Body of pancreas (tissue), 4 donors: ENCODE data around the gene TEX26. TPM values are rescaled to one million over a fixed set of nuclear protein-coding genes. Genes with fewer than 3 reads are reported as not detected.

ENCODE experiments used
- ATAC-seq: fragments of 150-250 bp; one replicate; pipeline ENCODE4 v1.9.1; 2016
- DNase-seq, 4 donors: peaks; one replicate each; pipeline ENCODE4 v3.0.0-alpha.2; 2019
- H3K27ac ChIP-seq, 4 donors: fragments of 200-600 bp; sonication (generic); 1 replicate in 3 of 4; 2 replicates in 1 of 4; pipeline versions ENCODE4 v1.5.1 to v1.6.1; 2016 to 2019; ENCODE audit warnings: mild to moderate bottlenecking in 1 of 4, mixed read lengths in 1 of 4, moderate library complexity in 1 of 4
- H3K27me3 ChIP-seq, 2 donors: fragments of 200-600 bp; sonication (generic); one replicate each; pipeline ENCODE4 v1.6.0; 2016; ENCODE audit warnings: mild to moderate bottlenecking in 1 of 2
- H3K36me3 ChIP-seq, 2 donors: fragments of 200-600 bp; sonication (generic); replicated peaks in 1 of 2; 2 replicates each; pipeline ENCODE4 v1.5.1; 2016; ENCODE audit warnings: low read depth in 2 of 2; ENCODE audit not compliant: insufficient read depth in 1 of 2
- H3K4me1 ChIP-seq: fragments of 200-600 bp; sonication (generic); one replicate; pipeline ENCODE4 v1.6.0; 2016
- H3K4me3 ChIP-seq, 2 donors: fragments of 200-600 bp; sonication (generic); 1 replicate in 1 of 2; 2 replicates in 1 of 2; pipeline ENCODE4 v1.5.1; 2016 to 2019
- H3K9me3 ChIP-seq, 3 donors: fragments of 200-600 bp; sonication (generic); 1 replicate in 2 of 3; 2 replicates in 1 of 3; pipeline ENCODE4 v1.5.1; 2016
- POLR2A ChIP-seq, 3 donors: fragments of 450-650 bp; IDR thresholded peaks; one replicate each; pipeline ENCODE4 v1.6.1; 2016; ENCODE audit warnings: antibody characterized with exemption in 3 of 3, mild to moderate bottlenecking in 2 of 3
- WGBS, 2 donors: methylation state at CpG; one replicate each; pipeline ENCODE4 v1.1.5; 2017; 5-methylcytosine and 5-hydroxymethylcytosine counted together
- intact Hi-C: fragments of 100-400 bp; cut with DNase I; formaldehyde crosslinking; loops from one replicate; pipeline ENCODE4 v1.15.1; 2023
- total RNA-seq, 2 donors: library from RNA; depleted of rRNA; stranded (reverse); fragments of >200 nt; gene quantifications; one replicate each; pipeline ENCODE4 v1.1.0, GENCODE V29; 2016
- TF ChIP-seq, protein P1 (sequence below), 7 experiments: fragments of 450-650 bp in 4 of 7; fragments of 200-600 bp in 3 of 7; sonication (generic) in 3 of 7; IDR thresholded peaks; one replicate each; pipeline ENCODE4 v1.5.1; 2016 to 2019; ENCODE audit warnings: antibody characterized with exemption in 7 of 7

Gene TEX26
- total RNA-seq, 2 donors from 2014 or later, result not detected

- WGBS, 2 donors, result 54 to 66% methylated on average over 5 of the region's 5 CpGs
- Histone ChIP-seq H3K27ac (no peak overlapping the region), H3K4me1 (peaks cover 3% of the 10 kb centered on the region), H3K4me3 (no peak overlapping the region), H3K36me3 (no peaks in the 10 kb centered on the region), H3K9me3 (no peaks in the 10 kb centered on the region), H3K27me3 (no peaks in the 10 kb centered on the region)
- intact Hi-C loops, result no loop called here
- no peak for TF ChIP-seq POLR2A (IDR thresholded peaks at IDR 0.05)
- TF ChIP-seq, protein P1, sequence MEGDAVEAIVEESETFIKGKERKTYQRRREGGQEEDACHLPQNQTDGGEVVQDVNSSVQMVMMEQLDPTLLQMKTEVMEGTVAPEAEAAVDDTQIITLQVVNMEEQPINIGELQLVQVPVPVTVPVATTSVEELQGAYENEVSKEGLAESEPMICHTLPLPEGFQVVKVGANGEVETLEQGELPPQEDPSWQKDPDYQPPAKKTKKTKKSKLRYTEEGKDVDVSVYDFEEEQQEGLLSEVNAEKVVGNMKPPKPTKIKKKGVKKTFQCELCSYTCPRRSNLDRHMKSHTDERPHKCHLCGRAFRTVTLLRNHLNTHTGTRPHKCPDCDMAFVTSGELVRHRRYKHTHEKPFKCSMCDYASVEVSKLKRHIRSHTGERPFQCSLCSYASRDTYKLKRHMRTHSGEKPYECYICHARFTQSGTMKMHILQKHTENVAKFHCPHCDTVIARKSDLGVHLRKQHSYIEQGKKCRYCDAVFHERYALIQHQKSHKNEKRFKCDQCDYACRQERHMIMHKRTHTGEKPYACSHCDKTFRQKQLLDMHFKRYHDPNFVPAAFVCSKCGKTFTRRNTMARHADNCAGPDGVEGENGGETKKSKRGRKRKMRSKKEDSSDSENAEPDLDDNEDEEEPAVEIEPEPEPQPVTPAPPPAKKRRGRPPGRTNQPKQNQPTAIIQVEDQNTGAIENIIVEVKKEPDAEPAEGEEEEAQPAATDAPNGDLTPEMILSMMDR (IDR thresholded peaks at IDR 0.05), result no peak
- no peak for ATAC-seq
- DNase-seq, result no peak
Observed at GRCh38 chr13:30900952-30901749, 31.3 kb upstream of the TEX26 start.

GRCh38 chr13:30904043-30904442 is 28.4 kb upstream of the TEX26 start:
- peaks cover 0 to 6% of the 10 kb centered on the region in 2 donors for H3K27me3 ChIP-seq
- ATAC-seq, result no peak
- H3K4me3 ChIP-seq, result no peak overlapping the region
- WGBS, 2 donors, result 43 to 53% methylated on average over 1 of the region's 1 CpG
- intact Hi-C loops, result no loop called here
- H3K27ac ChIP-seq, result no peak overlapping the region
- TF ChIP-seq POLR2A (IDR thresholded peaks at IDR 0.05), result no peak
- TF ChIP-seq, protein P1 (IDR thresholded peaks at IDR 0.05), result no peak
- no peaks in the 10 kb centered on the region for H3K9me3 ChIP-seq
- no peak for DNase-seq
- peaks cover 13% of the 10 kb centered on the region for H3K4me1 ChIP-seq
- no peaks in the 10 kb centered on the region for H3K36me3 ChIP-seq

DNA sequence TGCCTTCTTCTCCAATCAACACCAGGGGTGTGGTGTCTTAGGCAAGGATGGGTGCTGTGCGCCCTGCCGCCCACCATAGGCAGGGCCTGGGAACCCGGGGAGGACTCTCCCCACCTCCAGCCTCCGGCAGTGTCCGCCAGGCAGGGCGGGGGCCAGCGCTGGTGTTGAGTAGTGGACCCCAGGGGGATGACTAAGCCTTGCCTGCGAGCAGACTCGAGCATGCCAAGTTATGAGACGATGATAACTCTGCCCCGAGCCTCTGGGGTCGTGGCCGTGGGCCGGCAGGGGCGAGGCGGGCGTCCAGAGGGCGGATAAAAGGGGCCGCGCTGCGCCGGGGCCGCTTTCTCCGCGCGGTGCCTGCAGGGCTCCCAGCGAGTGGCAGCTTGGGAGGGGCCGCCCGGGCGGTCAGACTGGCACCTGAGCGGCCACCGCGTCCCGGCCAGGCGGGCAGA is 26.5 kb upstream of the TEX26 start, which contains the start of gene MEDAG:
Gene MEDAG, plus strand, starts transcription at position 340 of the 452 bp plus-strand sequence. CDS start 245 bp downstream, outside the sequence.
- H3K27me3 ChIP-seq, result peaks cover 0 to 6% of the 10 kb centered on the region in 2 donors
- 4% methylated on average over 31 of the region's 35 CpGs; no CpG with 5 or more reads in 1 of the 2 donors for WGBS, 2 donors

GRCh38 chr13:30906411-30907051 is 25.9 kb upstream of the TEX26 start:
- H3K4me3 ChIP-seq, result no peak overlapping the region
- intact Hi-C loops, result no loop called here
- 5 to 52% methylated on average over 14 to 52 of the region's 60 CpGs for WGBS, 2 donors
- H3K9me3 ChIP-seq, result no peaks in the 10 kb centered on the region
- H3K36me3 ChIP-seq, result no peaks in the 10 kb centered on the region
- TF ChIP-seq, protein P1 (IDR thresholded peaks at IDR 0.05), result no peak
- no peak for TF ChIP-seq POLR2A (IDR thresholded peaks at IDR 0.05)
- peaks cover 0 to 6% of the 10 kb centered on the region in 2 donors for H3K27me3 ChIP-seq
- peaks cover 13% of the 10 kb centered on the region for H3K4me1 ChIP-seq
- peak overlapping the region in 1 of 4 donors; percentile 5 for H3K27ac ChIP-seq
- DNase-seq (no peak), ATAC-seq (peak; percentile 49)

More for the DNA sequence above, 26.5 kb upstream of the TEX26 start, which contains the start of gene MEDAG:
- intact Hi-C loops, result no loop called here
- H3K27ac ChIP-seq, result peak within 1 kb of the TSS in 1 of 4 donors; percentile 5
- no peak within 1 kb of the TSS for H3K4me3 ChIP-seq
- ATAC-seq (peak; percentile 61), DNase-seq (peak; percentile 29 to 53 (median 42))
- TF ChIP-seq POLR2A (IDR thresholded peaks at IDR 0.05), result no peak
- TF ChIP-seq, protein P1 (IDR thresholded peaks at IDR 0.05), result no peak
- peaks cover 13% of the 10 kb centered on the region for H3K4me1 ChIP-seq
- no peaks in the 10 kb centered on the region for H3K36me3 ChIP-seq
- no peaks in the 10 kb centered on the region for H3K9me3 ChIP-seq
